Ishikawa (cell line): ENCODE data around the gene DGAT2L6.

Source experiments
- EP300 ChIP-seq: IDR thresholded peaks from 2 replicates; pipeline ENCODE4 v1.6.1; 2012; ENCODE audit warnings: borderline replicate concordance
- TCF12 ChIP-seq: IDR thresholded peaks from 2 replicates; pipeline ENCODE4 v1.6.1; 2012; ENCODE audit warnings: low read depth

- TF ChIP-seq EP300 (no peak), TCF12 (no peak)
Observed at GRCh38 chrX:70240751-70241150, 63.5 kb downstream of the DGAT2L6 start.
